Stimulated activated CD8-positive, alpha-beta memory T cell treated with anti-CD3 and anti-CD28 coated beads, Interleukin-15, amount 100 ng/mL, for 1 hour (primary cell): ENCODE measurements around the gene CUBN.

ENCODE experiments used
- DNase-seq: peaks from one replicate; pipeline ENCODE4 v3.0.0-alpha.2; 2020; ENCODE audit warnings: low read depth

Gene CUBN

GRCh38 chr10:16916496-16916895 lies 213.1 kb downstream of the CUBN start:
- no peak for DNase-seq

DNA sequence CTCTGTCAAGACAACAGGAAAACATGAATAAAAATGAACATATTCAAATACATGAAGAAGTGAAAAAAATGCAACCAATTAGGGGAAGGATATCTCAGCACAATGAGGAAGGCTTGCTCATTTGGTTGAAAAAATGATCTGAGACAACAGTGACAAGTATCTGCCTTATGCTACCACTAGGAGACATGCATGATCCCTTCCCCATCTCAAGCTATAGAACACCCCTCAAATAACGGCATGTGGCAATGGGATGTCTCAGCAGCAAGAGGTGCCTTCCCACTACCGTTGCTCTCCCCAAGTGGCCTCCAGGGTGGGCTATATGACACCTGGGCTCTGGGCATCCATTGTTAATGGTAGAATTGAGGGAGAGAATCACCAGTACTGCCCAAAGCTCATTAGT lies 214.3 kb downstream of the CUBN start:
- no peak for DNase-seq

- DNase-seq = no peak
These were observed 216.3 kb downstream of the CUBN start for GRCh38 chr10:16913266-16913665.

DNA sequence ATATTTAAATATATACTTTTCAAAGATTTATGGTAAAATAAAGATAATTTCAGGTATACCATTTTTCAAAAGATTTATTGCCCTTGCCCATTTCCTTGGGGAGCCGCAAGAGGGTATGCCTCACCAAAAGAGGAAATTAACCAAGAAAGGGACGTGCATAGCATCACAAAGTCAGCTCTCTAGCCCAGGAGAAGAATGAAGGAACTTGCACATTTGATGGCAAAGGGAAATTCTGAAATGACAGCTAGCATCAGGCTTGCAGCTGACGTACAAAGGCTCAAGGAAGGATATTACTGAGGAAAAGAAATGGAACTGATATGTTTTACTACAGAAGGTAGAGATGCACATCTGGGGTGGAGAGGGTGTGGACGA lies 218.8 kb downstream of the CUBN start:
- no peak for DNase-seq

- DNase-seq = no peak
These were observed 219.4 kb downstream of the CUBN start for GRCh38 chr10:16909961-16910792.

DNA sequence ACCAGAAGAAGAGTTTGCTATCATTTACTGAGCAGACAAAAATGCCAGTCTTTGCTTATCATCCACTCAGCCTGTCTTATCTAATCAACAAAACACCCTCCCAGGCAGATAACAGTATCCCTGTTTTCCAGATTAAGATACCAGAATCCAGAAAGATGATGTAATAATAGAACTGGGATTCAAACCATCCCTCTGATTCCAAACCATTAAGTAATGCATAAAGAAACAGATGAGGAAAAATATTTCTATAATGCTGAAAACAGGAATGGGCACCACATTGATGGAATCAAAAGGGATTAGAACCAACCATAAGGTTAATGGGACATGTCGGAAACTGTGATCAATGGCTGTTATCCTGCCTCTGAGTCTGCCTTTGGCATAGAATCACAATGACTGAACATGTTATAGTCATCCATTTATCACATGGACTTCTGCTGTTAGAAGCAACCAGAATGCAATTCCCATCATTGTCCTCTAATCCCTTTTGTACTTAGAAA lies 220.3 kb downstream of the CUBN start:
- no peak for DNase-seq

GRCh38 chr10:16907687-16908086 lies 221.9 kb downstream of the CUBN start:
- no peak for DNase-seq

DNA sequence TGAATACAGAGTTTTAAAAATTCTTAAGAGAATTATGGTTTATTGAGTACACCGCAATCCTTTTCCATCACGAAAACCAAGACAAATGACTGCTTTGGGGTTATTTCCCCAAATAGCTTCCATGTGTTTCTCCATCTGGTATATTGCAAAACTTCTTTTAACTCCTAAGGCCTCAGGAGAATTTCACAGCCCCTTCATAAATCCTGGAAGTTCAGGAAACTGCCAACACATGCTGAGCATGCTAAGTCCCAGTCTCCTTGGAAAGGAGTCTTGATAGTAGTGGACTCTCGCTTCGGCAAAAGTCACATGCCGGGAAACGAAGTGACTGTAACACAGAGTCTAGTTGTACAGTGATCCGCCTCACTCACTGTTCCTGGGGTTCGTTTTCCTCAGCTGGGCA lies 224.3 kb downstream of the CUBN start:
- DNase-seq = no peak

GRCh38 chr10:16904639-16905061 lies 225.0 kb downstream of the CUBN start:
- no peak for DNase-seq

- DNase-seq = no peak
These were observed 225.6 kb downstream of the CUBN start for GRCh38 chr10:16904049-16904448.

- no peak for DNase-seq
These were observed 227.0 kb downstream of the CUBN start for GRCh38 chr10:16902606-16903005.

DNA sequence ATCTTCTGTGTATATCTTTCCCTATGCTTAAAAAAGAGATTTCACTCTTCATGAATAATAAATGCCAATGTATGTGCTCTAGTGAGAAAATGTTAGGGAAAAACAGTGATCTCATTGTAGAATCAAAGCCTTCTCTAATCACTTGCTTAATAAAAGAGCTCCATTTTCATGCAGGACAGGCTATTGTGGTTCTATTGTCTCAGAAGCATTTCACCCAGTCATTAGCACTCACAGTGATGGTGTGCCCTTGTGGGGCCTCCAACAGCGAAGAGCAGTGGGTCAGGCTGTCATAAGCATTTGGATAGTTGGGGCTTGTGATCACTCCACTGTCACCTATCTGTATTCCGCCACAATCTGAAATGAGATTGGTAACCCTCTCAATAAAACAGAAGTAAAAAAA lies 228.5 kb downstream of the CUBN start:
- no peak for DNase-seq

- no peak for DNase-seq
These were observed 232.6 kb downstream of the CUBN start for GRCh38 chr10:16896993-16897392.

DNA sequence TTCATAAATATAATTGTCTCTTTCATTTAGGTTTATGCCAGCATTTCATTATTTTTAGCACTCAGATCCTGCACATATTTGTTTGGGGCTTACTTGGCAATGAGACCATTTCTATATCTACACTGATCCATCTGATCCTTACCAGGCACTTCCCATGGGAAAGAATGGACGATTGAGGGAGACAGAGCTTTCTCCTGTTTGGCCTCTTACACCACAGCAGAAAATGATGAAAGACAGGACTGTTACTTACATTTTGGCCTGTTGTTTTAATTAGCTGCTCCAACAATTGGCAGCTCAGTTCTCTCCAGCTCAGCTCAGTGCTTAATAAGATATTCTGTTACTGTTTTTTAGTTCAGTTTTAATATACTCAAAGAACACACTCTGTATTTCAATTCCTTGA lies 234.8 kb downstream of the CUBN start:
- DNase-seq = no peak

DNA sequence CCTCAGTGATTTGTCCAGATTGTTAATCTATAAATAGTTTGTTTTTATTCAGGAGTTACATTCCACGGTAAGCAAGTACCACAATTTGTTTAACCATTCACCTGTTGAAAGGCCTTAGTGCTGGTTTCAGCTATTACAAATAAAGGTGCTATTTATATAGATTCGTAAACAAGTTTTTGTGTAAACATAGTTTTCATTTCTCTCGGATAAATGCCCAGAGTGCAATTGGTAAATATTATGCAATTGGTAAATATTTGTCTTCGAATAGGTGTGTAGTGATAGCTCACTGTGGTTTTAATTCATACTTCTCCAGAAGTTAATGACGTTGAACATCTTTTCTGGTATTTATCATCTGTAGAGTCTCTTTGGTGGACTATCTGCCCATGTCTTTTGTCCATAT lies 235.9 kb downstream of the CUBN start:
- DNase-seq = no peak

GRCh38 chr10:16891375-16892313 lies 238.0 kb downstream of the CUBN start:
- no peak for DNase-seq

DNA sequence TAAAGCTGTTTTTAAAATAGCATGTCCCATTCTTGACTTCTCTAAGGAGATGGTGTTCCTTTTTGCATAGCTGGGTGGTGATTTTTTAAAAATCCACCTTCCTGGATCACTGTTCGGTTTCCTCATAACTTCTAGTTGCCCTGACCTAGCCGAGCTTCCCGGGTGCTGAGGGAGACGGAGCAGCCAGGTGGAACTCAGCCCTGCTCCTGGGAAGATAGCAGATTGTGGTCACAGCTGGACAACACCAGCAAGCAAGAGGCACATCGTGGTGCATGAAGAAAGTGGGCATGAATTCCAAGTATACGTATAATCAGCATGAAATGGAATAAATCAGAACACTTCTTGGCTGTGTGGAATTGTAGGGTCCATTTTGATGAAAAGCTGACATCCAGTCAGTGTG lies 238.9 kb downstream of the CUBN start:
- no peak for DNase-seq

- DNase-seq = no peak
These were observed 242.0 kb downstream of the CUBN start for GRCh38 chr10:16887565-16887964.

- DNase-seq = no peak
These were observed 243.6 kb downstream of the CUBN start for GRCh38 chr10:16886031-16886430.

DNA sequence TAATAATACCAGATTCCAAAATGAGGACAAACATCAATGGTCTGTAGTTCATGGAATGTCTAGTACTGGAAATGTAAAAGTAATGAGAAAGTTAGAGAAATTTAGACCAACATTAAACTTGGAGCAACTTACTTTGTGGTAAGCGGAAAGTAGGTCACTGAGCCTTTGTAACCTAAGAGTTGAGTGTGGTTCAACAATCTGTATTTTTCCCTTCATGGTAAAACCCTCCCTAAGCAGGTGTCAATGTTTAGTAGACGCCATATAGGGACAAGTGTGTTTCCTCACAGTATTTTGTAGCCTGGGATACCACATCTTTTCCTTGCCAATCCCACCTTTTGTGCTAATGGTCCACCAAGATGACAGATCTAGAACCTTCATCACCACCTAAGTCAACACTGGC lies 245.1 kb downstream of the CUBN start:
- no peak for DNase-seq

- no peak for DNase-seq
These were observed 246.5 kb downstream of the CUBN start for GRCh38 chr10:16883084-16883483.

- no peak for DNase-seq
These were observed 259.3 kb downstream of the CUBN start for GRCh38 chr10:16870331-16870730.

DNA sequence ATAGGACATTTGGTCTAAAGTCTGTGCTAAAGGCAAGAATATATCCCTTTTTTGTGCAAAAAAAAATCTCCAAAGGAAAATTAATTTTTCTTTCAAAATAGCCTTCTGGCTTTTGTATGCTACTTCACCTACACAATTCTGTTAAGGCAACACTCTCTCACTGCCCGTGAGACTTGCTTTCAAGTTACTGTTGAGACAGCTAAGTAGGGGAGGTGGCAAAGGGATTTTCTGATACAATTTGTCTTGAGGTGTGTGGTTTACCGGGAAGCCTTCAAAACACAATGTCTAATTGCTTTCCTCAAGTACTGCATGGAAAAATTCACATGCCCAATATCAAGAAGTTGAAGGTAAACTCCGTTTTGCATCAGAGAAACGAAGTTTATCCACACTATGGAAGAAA lies 261.6 kb downstream of the CUBN start:
- DNase-seq = no peak
